ENCODE data around the gene RBCK1.

Gene RBCK1

DNA sequence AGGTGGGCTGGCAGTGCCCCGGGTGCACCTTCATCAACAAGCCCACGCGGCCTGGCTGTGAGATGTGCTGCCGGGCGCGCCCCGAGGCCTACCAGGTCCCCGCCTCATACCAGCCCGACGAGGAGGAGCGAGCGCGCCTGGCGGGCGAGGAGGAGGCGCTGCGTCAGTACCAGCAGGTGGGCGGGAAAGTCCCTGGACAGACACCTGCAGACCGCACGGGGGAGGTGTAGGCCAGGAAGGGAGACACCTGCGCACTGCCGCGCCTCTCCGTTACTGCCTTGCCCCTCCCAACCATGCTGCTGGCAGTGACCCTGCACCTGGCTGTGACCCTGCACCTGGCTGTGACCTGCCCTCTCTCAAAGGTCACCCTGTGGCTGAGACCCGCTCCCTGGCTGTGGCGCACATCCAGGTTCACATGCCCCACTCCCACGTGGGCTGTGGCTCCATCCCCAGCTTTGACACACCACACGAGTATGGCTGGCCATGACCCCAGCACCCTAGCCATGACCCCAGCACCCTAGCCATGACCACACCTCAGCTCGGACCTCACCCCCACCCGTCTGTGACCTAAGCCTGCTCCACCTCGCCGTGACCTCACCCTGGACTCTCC is 11.6 kb downstream of the RBCK1 start:
- no peak for DNase-seq

DNA sequence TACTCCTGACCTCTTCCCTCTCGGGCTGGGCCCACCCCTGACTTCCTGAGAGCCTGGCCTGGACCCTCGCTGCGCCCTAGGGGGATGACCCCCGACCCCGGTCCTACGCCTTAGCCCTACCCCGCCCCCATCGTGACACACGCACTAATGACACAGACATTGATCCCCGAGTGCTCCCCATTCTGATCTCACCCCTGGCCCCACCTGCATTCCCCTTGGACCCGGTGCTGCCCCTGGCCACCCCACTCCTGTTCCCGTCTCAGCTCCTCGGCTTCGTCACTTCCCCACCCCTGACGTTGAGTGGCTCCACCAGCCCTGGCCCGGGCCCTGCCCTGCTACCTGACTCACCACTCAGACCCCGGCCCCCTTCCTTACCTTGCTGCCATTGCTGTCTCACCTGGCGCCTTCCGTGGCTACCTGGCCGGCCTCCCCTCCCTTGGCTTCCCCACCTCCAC is 12.1 kb downstream of the RBCK1 start:
- DNase-seq: no peak

DNA sequence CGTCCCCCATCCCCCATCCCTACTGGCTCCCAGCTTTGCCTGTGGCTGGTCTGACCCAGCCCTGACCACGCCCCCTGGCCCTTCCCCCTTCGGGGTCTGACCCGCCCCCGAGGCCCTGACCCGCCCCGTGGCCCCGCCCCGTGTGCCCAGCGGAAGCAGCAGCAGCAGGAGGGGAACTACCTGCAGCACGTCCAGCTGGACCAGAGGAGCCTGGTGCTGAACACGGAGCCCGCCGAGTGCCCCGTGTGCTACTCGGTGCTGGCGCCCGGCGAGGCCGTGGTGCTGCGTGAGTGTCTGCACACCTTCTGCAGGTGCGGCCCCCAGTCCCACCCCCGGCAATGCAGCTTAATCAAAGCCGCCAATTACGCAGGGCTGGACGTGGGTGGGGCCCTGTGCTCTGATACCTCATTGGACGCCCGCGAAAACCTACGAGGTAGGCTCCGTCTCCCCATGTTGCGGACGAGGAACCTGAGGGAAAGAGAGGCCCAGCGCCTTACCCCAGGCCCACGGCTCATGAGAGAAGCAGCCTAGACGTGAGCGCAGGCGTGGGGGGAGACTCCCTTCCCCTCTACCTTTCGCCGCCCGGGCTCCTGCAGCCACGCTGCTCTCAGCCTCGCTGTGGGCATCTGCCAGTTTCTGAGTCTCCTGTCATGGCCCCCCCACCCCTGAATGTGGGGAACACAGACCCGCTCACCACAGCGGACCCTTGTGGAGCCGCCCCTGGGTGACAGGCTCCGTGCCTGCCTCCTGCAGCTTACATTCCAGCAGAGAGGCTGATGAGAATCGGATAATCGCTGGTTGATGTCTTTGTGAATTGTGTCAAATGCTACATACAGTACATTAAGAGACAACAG is 12.8 kb downstream of the RBCK1 start:
- DNase-seq: peak in 3 of 4 experiments; percentile 19 to 46 (median 34)

DNA sequence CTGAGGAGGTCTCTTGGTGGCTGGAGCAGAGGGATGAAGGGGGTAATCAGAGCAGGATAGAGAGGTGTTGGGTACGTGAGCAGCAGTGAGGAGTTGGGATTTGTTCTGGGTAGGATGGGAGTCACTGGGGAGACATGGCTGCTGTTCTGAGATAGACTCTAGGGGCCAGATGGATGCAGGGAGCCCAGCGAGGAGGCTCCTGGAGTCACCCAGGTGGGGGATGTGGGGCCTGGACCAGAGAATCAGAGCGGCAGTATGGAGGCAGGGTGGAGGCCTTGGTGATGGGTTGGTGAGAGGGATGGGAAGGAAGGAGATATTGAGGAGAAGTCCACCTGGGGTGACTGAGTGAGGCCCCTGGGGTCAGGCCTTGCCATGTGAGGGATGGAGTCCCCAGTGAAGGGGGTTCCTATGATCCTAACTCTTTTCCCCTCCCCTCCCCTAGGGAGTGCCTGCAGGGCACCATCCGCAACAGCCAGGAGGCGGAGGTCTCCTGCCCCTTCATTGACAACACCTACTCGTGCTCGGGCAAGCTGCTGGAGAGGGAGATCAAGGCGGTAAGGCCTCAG is 13.7 kb downstream of the RBCK1 start:
- no peak for DNase-seq

GRCh38 chr20:426566-426965 is 18.5 kb downstream of the RBCK1 start:
- no peak for DNase-seq

GRCh38 chr20:427401-427800 is 19.3 kb downstream of the RBCK1 start:
- no peak for DNase-seq

DNA sequence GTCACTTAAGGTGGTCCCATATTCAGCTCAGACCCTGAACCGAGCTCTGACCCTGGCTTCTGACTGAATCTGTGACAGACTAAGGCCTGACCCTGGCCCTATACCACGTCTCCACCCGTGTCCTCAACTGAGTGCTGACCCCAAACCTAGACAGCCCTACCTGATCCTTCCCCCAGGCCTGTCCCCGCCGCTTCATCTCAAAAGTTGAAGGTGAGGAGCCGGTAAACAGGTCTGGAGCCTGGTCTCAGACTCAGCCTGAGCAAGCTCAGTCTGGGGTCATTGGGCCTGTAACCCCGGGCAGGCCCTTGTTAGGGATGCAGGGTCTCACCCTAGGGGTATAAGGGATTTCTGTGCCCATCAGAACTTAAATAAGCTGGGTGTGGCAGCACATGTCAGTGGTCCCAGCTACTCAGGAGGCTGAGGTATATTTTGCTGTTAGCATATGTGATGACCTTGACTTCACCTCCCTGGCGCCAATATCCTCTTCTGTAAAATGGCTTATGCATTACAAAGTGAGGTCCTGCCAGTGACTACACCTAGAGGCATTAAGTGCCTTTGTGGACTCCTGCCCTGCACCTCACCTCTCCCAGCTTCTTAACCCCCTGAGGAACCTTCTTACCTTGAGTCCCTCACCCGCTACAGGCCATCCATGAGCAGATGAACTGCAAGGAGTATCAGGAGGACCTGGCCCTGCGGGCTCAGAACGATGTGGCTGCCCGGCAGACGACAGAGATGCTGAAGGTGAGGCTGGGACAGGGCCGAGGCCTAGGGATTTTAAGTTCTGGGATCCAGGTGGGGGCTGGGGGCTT is 20.0 kb downstream of the RBCK1 start:
- no peak for DNase-seq

- no peak for DNase-seq
Observed at GRCh38 chr20:428658-429200, 20.6 kb downstream of the RBCK1 start.

GRCh38 chr20:430091-430999 is 22.2 kb downstream of the RBCK1 start:
- DNase-seq: no peak

GRCh38 chr20:431012-431904 is 23.2 kb downstream of the RBCK1 start:
- peak; percentile 59 to 73 (median 68) for DNase-seq

DNA sequence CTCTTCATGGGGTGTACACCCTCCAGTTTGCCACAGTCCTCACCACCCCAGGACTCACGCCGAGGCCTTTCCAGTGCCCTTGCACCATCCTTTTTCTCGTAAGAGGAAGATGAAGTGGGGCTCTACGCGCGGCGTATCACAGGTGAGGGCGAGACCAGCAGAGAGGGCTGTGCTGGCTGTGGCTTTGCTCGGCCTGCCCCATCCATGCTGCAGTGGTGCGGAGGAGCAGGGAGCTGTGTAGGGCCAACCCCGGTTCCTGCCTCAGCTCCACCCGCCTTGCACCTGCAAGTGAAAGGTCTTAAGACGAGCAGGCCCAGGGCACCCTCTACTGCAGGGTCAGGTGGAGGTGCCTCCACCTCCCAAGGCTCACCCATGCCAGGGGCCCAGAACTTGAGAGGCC is 24.1 kb downstream of the RBCK1 start:
- DNase-seq: no peak

GRCh38 chr20:432677-433299 is 24.7 kb downstream of the RBCK1 start:
- no peak for DNase-seq

DNA sequence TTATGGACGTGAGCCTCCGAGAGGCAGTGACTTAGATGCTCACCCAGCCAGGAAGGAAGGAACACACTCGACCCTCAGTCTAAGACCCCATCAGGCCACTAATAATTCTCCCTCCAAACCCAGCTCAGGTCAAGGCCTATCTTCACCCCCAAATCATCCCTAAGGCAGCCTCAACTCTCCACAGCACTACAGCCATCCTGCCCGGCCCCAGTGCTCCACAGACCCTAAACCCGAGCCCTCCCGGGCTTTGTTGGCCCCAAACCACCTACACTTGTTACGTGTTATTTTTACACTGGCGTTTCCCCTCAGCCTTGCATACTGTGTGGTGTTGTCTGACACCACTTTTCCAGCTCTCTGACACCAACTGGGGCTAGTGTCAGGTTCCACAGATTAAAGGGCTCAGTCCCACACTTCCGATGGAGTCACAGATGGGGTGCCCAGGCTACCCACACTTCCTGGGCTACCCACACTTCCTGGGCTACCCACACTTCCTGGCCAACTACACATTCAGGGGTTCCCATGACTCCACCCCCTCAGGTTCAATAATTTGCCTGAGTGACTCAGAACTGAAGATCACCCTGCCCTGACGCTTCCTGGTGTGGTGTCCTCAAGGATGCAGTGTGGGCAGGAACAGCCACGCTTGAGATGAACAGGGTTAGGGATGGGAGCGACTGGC is 25.3 kb downstream of the RBCK1 start:
- peak; percentile 13 to 62 (median 54) for DNase-seq

DNA sequence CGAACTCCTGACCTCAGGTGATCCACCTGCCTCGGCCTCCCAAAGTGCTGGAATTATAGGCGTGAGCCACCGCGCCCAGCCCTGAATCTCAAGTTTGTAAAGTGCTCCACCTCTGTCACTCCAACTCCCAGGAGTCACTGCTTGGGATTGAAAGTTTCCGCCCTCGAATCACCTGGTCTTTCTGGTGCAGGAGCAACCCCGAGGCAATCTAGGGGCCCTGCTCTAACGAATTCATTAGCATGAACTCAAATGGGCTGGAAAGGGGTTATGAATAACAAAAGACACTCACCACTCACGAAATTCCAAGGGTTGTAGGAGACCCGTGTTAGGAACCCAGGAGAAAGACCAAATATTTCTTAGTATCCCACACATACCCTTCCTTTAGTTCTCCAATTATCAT is 26.1 kb downstream of the RBCK1 start:
- no peak for DNase-seq

GRCh38 chr20:434661-435419 is 26.7 kb downstream of the RBCK1 start:
- DNase-seq: no peak

- no peak for DNase-seq
Observed at GRCh38 chr20:435558-435957, 27.5 kb downstream of the RBCK1 start.

GRCh38 chr20:436476-436875 is 28.4 kb downstream of the RBCK1 start:
- no peak for DNase-seq

DNA sequence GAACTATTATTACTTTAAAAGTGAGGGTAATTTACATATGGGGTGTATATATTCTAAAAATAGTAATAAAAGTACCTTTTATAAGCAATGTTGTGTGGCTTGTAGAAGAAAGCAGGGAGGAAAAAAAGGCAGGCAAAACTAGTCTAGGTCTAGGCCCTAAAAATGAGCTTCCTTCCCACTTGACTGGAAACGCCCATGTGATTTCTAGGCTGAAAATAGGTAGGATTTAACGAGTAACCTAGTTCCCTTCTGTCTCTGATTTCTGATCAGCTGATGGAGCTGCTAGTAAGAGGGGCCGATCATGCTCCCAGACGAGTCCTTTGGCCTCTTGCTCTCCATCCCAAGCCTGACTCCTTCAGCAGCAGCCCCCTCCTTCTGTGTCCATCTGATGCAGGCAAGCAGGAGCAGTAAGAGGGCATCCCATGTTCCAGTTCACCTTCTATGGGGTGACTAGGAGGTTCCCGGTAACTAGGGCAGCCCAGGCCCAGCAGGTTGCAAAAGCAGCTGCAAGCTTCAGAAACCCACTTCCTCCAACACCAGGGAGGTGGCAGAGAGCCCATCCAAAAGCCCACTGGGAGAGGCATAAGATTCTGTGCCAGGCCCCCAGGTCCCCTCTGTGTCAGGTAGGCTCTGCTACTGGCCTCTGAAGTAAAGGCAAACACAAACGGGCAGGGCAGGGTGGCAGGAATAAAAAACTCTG is 29.8 kb downstream of the RBCK1 start:
- DNase-seq: no peak

Measured in suppressor macrophage (primary cell).